ENCODE measurements around the gene VPS4B.
A peak's percentile ranks its signal among the peaks of the same experiment; 100 is the strongest.
"Not testable (repeated sequence)": the region's sequence is repeated elsewhere in the genome, so short reads cannot be mapped to it uniquely, and the experiment has no call there.

Gene VPS4B

GRCh38 chr18:63464434-63464833 is 42.2 kb upstream of the VPS4B start:
- DNase-seq (ENCODE audit: low spot score) (no peak), ATAC-seq (ENCODE audit: low read depth) (no peak)
- Histone ChIP-seq H3K36me3 (ENCODE audit: low read depth) (no peaks in the 10 kb centered on the region), H3K27me3 (ENCODE audit: insufficient read depth, poor library complexity, severe bottlenecking) (no peaks in the 10 kb centered on the region), H3K27ac (ENCODE audit: poor library complexity, severe bottlenecking) (no peak overlapping the region), H3K9me3 (ENCODE audit: severe bottlenecking) (no peaks in the 10 kb centered on the region), H3K4me3 (ENCODE audit: severe bottlenecking) (no peak overlapping the region), H3K4me1 (ENCODE audit: insufficient read depth, poor library complexity, severe bottlenecking) (peaks cover 18% of the 10 kb centered on the region)
- no peak for TF ChIP-seq CTCF (IDR thresholded peaks at IDR 0.05; ENCODE audit: poor library complexity, severe bottlenecking)

- ATAC-seq (ENCODE audit: low read depth) (no peak), DNase-seq (ENCODE audit: low spot score) (no peak)
- Histone ChIP-seq H3K27me3 (ENCODE audit: insufficient read depth, poor library complexity, severe bottlenecking) (no peaks in the 10 kb centered on the region), H3K36me3 (ENCODE audit: low read depth) (no peaks in the 10 kb centered on the region), H3K4me1 (ENCODE audit: insufficient read depth, poor library complexity, severe bottlenecking) (peaks cover 2% of the 10 kb centered on the region), H3K4me3 (ENCODE audit: severe bottlenecking) (no peak overlapping the region), H3K9me3 (ENCODE audit: severe bottlenecking) (no peaks in the 10 kb centered on the region), H3K27ac (ENCODE audit: poor library complexity, severe bottlenecking) (no peak overlapping the region)
- no peak for TF ChIP-seq CTCF (IDR thresholded peaks at IDR 0.05; ENCODE audit: poor library complexity, severe bottlenecking)
Measured at GRCh38 chr18:63460414-63460813, 38.1 kb upstream of the VPS4B start.

- ATAC-seq (ENCODE audit: low read depth), result no peak
- DNase-seq (ENCODE audit: low spot score), result no peak
- Histone ChIP-seq H3K27ac (ENCODE audit: poor library complexity, severe bottlenecking) (peak overlapping the region; percentile 8), H3K27me3 (ENCODE audit: insufficient read depth, poor library complexity, severe bottlenecking) (no peaks in the 10 kb centered on the region), H3K4me1 (ENCODE audit: insufficient read depth, poor library complexity, severe bottlenecking) (peaks cover 26% of the 10 kb centered on the region), H3K4me3 (ENCODE audit: severe bottlenecking) (no peak overlapping the region), H3K36me3 (ENCODE audit: low read depth) (no peaks in the 10 kb centered on the region), H3K9me3 (ENCODE audit: severe bottlenecking) (no peaks in the 10 kb centered on the region)
- no peak for TF ChIP-seq CTCF (IDR thresholded peaks at IDR 0.05; ENCODE audit: poor library complexity, severe bottlenecking)
Measured at GRCh38 chr18:63457977-63458376, 35.7 kb upstream of the VPS4B start.

- ATAC-seq (ENCODE audit: low read depth), result peak; percentile 91
- Histone ChIP-seq H3K4me1 (ENCODE audit: insufficient read depth, poor library complexity, severe bottlenecking) (peaks cover 49% of the 10 kb centered on the region), H3K27me3 (ENCODE audit: insufficient read depth, poor library complexity, severe bottlenecking) (no peaks in the 10 kb centered on the region), H3K9me3 (ENCODE audit: severe bottlenecking) (no peaks in the 10 kb centered on the region), H3K4me3 (ENCODE audit: severe bottlenecking) (no peak overlapping the region), H3K27ac (ENCODE audit: poor library complexity, severe bottlenecking) (peak overlapping the region; percentile 99), H3K36me3 (ENCODE audit: low read depth) (no peaks in the 10 kb centered on the region)
- DNase-seq (ENCODE audit: low spot score), result peak; percentile 85
- no peak for TF ChIP-seq CTCF (IDR thresholded peaks at IDR 0.05; ENCODE audit: poor library complexity, severe bottlenecking)
Measured at GRCh38 chr18:63454497-63454896, 32.2 kb upstream of the VPS4B start.

- not testable (repeated sequence) for H3K27me3 ChIP-seq (ENCODE audit: insufficient read depth, poor library complexity, severe bottlenecking); H3K9me3 ChIP-seq (ENCODE audit: severe bottlenecking); H3K36me3 ChIP-seq (ENCODE audit: low read depth); DNase-seq (ENCODE audit: low spot score); H3K4me3 ChIP-seq (ENCODE audit: severe bottlenecking); ATAC-seq (ENCODE audit: low read depth)
- Histone ChIP-seq H3K4me1 (ENCODE audit: insufficient read depth, poor library complexity, severe bottlenecking) (peaks cover 53% of the 10 kb centered on the region), H3K27ac (ENCODE audit: poor library complexity, severe bottlenecking) (peak overlapping the region; percentile 99)
Measured at GRCh38 chr18:63452751-63453150, 30.5 kb upstream of the VPS4B start.

Data from RWPE2 (cell line).